ENCODE results near the gene MARCO. TPM values are rescaled to one million over a fixed set of nuclear protein-coding genes. Genes with fewer than 3 reads are reported as not detected.

Gene MARCO
- total RNA-seq, 2 donors from 2014 or later = 10.4 to 13.7 TPM

- TF ChIP-seq CTCF (IDR thresholded peaks at IDR 0.05) = no peak
- Histone ChIP-seq H3K4me3 (no peak overlapping the region), H3K27me3 (replicated peaks; ENCODE audit: insufficient read depth) (no peaks in the 10 kb centered on the region), H3K4me1 (ENCODE audit: control insufficient read depth in 1 of 2, low read depth in 2 of 2) (no peaks in the 10 kb centered on the region), H3K9me3 (no peaks in the 10 kb centered on the region), H3K36me3 (no peaks in the 10 kb centered on the region), H3K27ac (no peak overlapping the region)
- DNase-seq (ENCODE audit: low spot score) (no peak), ATAC-seq (ENCODE audit: insufficient number of reproducible peaks, low FRiP score, low read depth) (no peak)
Observed at GRCh38 chr2:119022678-119023077, 80.7 kb downstream of the MARCO start.

DNA sequence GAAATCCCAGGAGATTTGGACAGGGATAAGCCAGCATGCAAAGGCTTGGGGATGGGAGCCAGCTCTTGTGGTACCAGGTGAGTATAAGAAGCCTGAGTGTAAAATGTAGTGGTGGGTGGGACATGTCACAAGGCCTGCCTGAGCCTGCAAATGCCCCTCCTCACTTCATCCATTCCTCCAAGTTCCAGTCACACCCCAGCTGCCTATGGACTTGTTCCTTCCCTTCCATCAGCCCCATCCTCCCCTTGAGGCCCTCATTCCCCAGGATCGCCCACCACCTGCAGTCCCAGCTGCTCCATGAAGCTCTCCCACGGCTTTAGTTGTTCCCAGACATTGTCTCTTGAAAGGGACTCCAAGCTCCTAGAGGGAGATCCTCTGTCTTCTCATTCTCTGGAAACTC lies 81.5 kb downstream of the MARCO start:
- no peaks in the 10 kb centered on the region for H3K36me3 ChIP-seq
- no peak overlapping the region for H3K4me3 ChIP-seq
- DNase-seq (ENCODE audit: low spot score) = no peak
- ATAC-seq (ENCODE audit: insufficient number of reproducible peaks, low FRiP score, low read depth) = no peak
- no peaks in the 10 kb centered on the region for H3K27me3 ChIP-seq (replicated peaks; ENCODE audit: insufficient read depth)
- H3K9me3 ChIP-seq = no peaks in the 10 kb centered on the region
- no peaks in the 10 kb centered on the region for H3K4me1 ChIP-seq (ENCODE audit: control insufficient read depth in 1 of 2, low read depth in 2 of 2)
- no peak for TF ChIP-seq CTCF (IDR thresholded peaks at IDR 0.05)
- H3K27ac ChIP-seq = no peak overlapping the region

DNA sequence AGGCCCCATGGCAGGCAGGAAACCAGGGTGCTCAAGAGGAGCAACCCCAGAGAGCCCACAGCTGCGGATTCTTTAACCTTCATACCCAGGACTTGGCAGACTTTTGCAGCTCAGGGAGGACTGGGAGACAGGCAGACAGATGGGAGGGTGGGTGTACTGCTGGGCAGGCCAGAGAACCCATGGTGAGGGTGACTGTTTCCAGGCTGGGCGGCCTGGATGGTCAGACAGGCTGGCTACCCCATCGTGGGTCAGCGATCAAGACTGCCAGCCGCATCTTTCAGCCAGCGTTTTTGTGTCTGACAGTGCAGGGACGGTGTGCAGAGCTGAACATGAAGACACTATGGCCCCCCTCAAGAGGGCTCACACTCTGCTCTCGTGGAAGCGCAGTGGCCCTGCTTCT lies 82.2 kb downstream of the MARCO start:
- DNase-seq (ENCODE audit: low spot score) = no peak
- no peak overlapping the region for H3K27ac ChIP-seq
- H3K27me3 ChIP-seq (replicated peaks; ENCODE audit: insufficient read depth) = no peaks in the 10 kb centered on the region
- H3K4me3 ChIP-seq = no peak overlapping the region
- H3K9me3 ChIP-seq = no peaks in the 10 kb centered on the region
- H3K36me3 ChIP-seq = no peaks in the 10 kb centered on the region
- no peaks in the 10 kb centered on the region for H3K4me1 ChIP-seq (ENCODE audit: control insufficient read depth in 1 of 2, low read depth in 2 of 2)
- no peak for ATAC-seq (ENCODE audit: insufficient number of reproducible peaks, low FRiP score, low read depth)
- no peak for TF ChIP-seq CTCF (IDR thresholded peaks at IDR 0.05)

GRCh38 chr2:119024568-119024967 lies 82.6 kb downstream of the MARCO start:
- no peaks in the 10 kb centered on the region for H3K4me1 ChIP-seq (ENCODE audit: control insufficient read depth in 1 of 2, low read depth in 2 of 2)
- no peaks in the 10 kb centered on the region for H3K9me3 ChIP-seq
- TF ChIP-seq CTCF (IDR thresholded peaks at IDR 0.05) = no peak
- DNase-seq (ENCODE audit: low spot score) (no peak), ATAC-seq (ENCODE audit: insufficient number of reproducible peaks, low FRiP score, low read depth) (no peak)
- H3K27me3 ChIP-seq (replicated peaks; ENCODE audit: insufficient read depth) = no peaks in the 10 kb centered on the region
- no peak overlapping the region for H3K27ac ChIP-seq
- H3K36me3 ChIP-seq = no peaks in the 10 kb centered on the region
- no peak overlapping the region for H3K4me3 ChIP-seq

GRCh38 chr2:119025013-119025412 lies 83.0 kb downstream of the MARCO start:
- Histone ChIP-seq H3K9me3 (no peaks in the 10 kb centered on the region), H3K36me3 (no peaks in the 10 kb centered on the region), H3K27me3 (replicated peaks; ENCODE audit: insufficient read depth) (no peaks in the 10 kb centered on the region), H3K27ac (no peak overlapping the region), H3K4me3 (no peak overlapping the region), H3K4me1 (ENCODE audit: control insufficient read depth in 1 of 2, low read depth in 2 of 2) (no peaks in the 10 kb centered on the region)
- no peak for ATAC-seq (ENCODE audit: insufficient number of reproducible peaks, low FRiP score, low read depth)
- TF ChIP-seq CTCF (IDR thresholded peaks at IDR 0.05) = no peak
- no peak for DNase-seq (ENCODE audit: low spot score)

Measured in thoracic aorta (tissue), 2 donors.